Neural crest cell (in vitro differentiated cells): ENCODE data around the gene SLC38A3. TPM values are rescaled to one million over a fixed set of nuclear protein-coding genes. Genes with fewer than 3 reads are reported as not detected.

Experiments
- DNase-seq: peaks from one replicate; pipeline ENCODE4 v3.0.0; 2021; ENCODE audit warnings: low read depth, mixed read lengths, low spot score
- H3K27ac Mint-ChIP-seq: one replicate; pipeline ENCODE4 v1.8.0; 2021; ENCODE audit warnings: mild to moderate bottlenecking, mixed read lengths; ENCODE audit not compliant: unreplicated experiment
- H3K27me3 Mint-ChIP-seq: 2 replicates; pipeline ENCODE4 v1.8.0; 2021; ENCODE audit warnings: low read depth, mild to moderate bottlenecking, mixed read lengths
- H3K36me3 Mint-ChIP-seq: 2 replicates; pipeline ENCODE4 v1.8.0; 2021; ENCODE audit warnings: low read depth, mild to moderate bottlenecking, mixed read lengths
- H3K4me1 Mint-ChIP-seq: 2 replicates; pipeline ENCODE4 v1.8.0; 2021; ENCODE audit warnings: mixed read lengths
- H3K4me3 Mint-ChIP-seq: one replicate; pipeline ENCODE4 v1.8.0; 2021; ENCODE audit warnings: mild to moderate bottlenecking, mixed read lengths
- H3K9me3 Mint-ChIP-seq: 2 replicates; pipeline ENCODE4 v1.8.0; 2021; ENCODE audit warnings: mixed read lengths
- total RNA-seq: library from RNA; stranded (reverse); gene quantifications from 2 replicates; pipeline ENCODE4 v1.2.1, GENCODE V29; 2021
- TF ChIP-seq, protein P1 (sequence below): fragments of 200-600 bp; sonication (generic); conservative IDR thresholded peaks from 2 replicates; pipeline ENCODE4 v1.5.0; 2021; ENCODE audit warnings: antibody characterized with exemption, mild to moderate bottlenecking

The SLC38A3 gene
- total RNA-seq, 1 donor from 2014 or later = 2.7 TPM

DNA sequence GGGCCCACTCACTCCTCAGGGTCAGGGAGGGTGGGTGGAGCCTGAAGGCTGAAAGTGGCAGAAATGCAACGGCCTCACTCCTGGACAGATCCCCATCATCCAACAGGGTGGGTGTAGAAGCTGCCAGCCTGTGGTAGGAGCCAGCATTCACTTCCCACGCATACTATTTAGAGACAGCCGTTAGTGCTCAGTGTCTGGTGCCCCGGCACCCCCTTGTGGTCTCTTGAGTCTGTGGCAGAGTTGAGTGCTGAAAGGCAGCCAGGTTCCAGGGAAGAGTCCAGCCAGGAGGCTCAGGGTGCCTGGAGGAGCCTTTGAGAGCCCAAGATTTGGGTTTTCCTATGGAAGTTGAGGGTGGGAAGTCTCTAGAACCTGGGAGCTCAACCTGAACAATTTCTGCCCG is 15.8 kb upstream of the SLC38A3 start:
- Mint-ChIP-seq H3K4me1 (peaks cover 8% of the 10 kb centered on the region), H3K9me3 (no peaks in the 10 kb centered on the region), H3K27ac (peak overlapping the region; percentile 78), H3K4me3 (no peak overlapping the region), H3K36me3 (no peaks in the 10 kb centered on the region), H3K27me3 (peaks cover 6% of the 10 kb centered on the region)
- peak; percentile 51 for DNase-seq
- TF ChIP-seq, protein P1, sequence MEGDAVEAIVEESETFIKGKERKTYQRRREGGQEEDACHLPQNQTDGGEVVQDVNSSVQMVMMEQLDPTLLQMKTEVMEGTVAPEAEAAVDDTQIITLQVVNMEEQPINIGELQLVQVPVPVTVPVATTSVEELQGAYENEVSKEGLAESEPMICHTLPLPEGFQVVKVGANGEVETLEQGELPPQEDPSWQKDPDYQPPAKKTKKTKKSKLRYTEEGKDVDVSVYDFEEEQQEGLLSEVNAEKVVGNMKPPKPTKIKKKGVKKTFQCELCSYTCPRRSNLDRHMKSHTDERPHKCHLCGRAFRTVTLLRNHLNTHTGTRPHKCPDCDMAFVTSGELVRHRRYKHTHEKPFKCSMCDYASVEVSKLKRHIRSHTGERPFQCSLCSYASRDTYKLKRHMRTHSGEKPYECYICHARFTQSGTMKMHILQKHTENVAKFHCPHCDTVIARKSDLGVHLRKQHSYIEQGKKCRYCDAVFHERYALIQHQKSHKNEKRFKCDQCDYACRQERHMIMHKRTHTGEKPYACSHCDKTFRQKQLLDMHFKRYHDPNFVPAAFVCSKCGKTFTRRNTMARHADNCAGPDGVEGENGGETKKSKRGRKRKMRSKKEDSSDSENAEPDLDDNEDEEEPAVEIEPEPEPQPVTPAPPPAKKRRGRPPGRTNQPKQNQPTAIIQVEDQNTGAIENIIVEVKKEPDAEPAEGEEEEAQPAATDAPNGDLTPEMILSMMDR = peak; percentile 82

DNA sequence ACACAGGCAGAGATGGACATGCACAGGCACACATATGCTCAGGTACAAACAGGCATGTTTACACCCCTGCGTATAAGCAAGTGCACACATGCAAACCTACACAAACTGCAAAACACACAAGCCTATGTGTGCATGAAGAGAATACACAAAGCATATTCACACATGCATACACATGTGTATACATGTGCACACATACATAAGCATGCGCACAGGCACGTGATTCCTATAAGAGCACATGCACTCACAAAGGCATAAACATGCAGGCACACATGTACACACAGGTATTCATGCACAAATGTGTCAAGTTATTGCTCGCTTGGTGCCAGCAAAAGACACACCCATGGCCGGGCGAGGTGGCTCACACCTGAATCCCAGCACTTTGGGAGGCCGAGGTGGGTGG is 15.1 kb upstream of the SLC38A3 start:
- H3K9me3 Mint-ChIP-seq = no peaks in the 10 kb centered on the region
- H3K36me3 Mint-ChIP-seq = no peaks in the 10 kb centered on the region
- H3K27me3 Mint-ChIP-seq = peaks cover 9% of the 10 kb centered on the region
- H3K27ac Mint-ChIP-seq = no peak overlapping the region
- peaks cover 8% of the 10 kb centered on the region for H3K4me1 Mint-ChIP-seq
- no peak overlapping the region for H3K4me3 Mint-ChIP-seq
- TF ChIP-seq, protein P1 = no peak
- no peak for DNase-seq

DNA sequence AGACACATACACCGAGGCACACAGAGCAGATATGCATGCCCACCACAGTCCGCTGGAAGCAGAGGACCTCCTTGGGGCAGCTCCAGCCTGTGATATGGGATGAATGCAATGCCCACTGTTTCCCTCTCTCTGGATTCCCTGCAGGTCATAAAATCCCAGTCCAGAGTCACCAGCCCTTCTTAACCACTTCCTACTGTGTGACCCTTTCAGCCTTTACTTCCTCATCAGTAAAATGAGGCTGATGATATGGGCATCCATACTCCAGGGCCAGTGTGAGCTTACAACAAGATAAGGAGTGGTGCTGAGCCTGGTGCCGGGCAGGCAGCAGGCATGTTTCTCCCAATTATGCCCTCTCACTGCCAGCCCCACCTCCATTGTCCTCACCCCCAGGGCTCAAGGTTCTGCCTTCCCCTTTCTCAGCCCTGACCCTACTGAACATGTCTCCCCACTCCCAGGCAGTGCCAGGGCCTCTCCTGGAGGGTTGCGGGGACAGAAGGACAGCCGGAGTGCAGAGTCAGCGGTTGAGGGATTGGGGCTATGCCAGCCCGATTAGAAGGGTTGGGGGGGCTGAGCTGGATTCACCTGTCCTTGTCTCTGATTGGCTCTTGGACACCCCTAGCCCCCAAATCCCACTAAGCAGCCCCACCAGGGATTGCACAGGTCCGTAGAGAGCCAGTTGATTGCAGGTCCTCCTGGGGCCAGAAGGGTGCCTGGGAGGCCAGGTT is 14.0 kb upstream of the SLC38A3 start, which contains the start of gene GNAT1:
GNAT1 (plus strand) TSS at position 675 of the 725 bp plus-strand sequence. CDS start 116 bp downstream, outside the sequence.
- no peak within 1 kb of the TSS for H3K27ac Mint-ChIP-seq
- H3K9me3 Mint-ChIP-seq = no peaks in the 10 kb centered on the region
- TF ChIP-seq, protein P1 = no peak

DNA sequence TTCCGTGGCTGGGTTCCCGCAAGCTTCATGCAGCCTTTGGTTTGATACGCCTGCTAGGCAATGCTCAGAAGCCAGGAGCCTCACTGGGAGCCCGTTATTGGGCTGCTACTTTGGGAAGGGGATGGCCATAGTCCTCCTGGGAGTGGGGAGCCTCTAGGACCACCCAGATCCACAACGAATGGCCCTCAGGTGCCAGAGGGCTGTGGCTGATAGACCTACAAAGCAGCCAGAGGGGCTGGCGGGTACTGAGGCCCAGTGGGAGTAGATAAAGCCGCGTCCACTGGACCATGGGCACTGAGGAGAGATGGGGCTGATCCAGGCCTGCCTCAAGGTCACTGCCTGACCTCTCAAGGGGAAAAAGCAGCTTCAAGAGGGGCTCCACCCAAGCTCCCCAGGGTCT is 12.9 kb upstream of the SLC38A3 start:
- peaks cover 8% of the 10 kb centered on the region for H3K4me1 Mint-ChIP-seq
- no peak overlapping the region for H3K4me3 Mint-ChIP-seq
- TF ChIP-seq, protein P1 = no peak
- H3K9me3 Mint-ChIP-seq = no peaks in the 10 kb centered on the region
- H3K27ac Mint-ChIP-seq = no peak overlapping the region
- peaks cover 21% of the 10 kb centered on the region for H3K27me3 Mint-ChIP-seq
- no peaks in the 10 kb centered on the region for H3K36me3 Mint-ChIP-seq
- DNase-seq = no peak

More for the DNA sequence above, 14.0 kb upstream of the SLC38A3 start, which contains the start of gene GNAT1:
- no peak for DNase-seq
- Mint-ChIP-seq H3K4me3 (no peak within 1 kb of the TSS), H3K4me1 (peaks cover 8% of the 10 kb centered on the region), H3K27me3 (peaks cover 13% of the 10 kb centered on the region), H3K36me3 (no peaks in the 10 kb centered on the region)

DNA sequence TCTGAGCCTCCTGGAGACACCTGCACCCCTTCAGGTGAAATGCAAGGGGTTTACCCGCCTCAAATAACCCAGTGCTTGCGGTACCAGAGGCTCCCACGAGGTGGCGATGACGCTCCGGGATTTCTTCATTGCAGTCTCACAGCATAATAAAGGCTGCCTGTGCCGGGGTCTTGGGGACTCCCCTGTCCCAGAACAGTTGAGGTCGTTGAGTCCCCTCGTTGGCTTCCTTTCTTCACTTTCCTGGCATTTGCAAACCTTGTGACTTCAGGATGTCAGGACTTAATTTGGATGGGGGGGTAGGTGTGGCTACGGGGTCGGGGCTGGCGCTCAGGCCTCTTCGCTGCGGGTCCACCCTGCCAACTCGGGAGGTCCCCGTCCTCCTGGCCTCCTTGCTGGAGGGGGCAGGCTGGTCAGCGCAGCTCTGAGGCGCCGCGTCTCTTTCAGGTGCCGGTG is 12.4 kb upstream of the SLC38A3 start:
- no peak overlapping the region for H3K27ac Mint-ChIP-seq
- no peaks in the 10 kb centered on the region for H3K9me3 Mint-ChIP-seq
- DNase-seq = peak; percentile 94
- TF ChIP-seq, protein P1 = peak; percentile 89
- H3K27me3 Mint-ChIP-seq = peaks cover 26% of the 10 kb centered on the region
- no peaks in the 10 kb centered on the region for H3K36me3 Mint-ChIP-seq
- peaks cover 8% of the 10 kb centered on the region for H3K4me1 Mint-ChIP-seq
- H3K4me3 Mint-ChIP-seq = no peak overlapping the region
